Uterus (tissue), 4 donors: Measurements from ENCODE around the gene PCNP. TPM values are rescaled to one million over a fixed set of nuclear protein-coding genes. Genes with fewer than 3 reads are reported as not detected.

Experiments used
- DNase-seq, 2 donors: peaks; one replicate each; pipeline ENCODE4 v3.0.0-alpha.2; 2019 to 2020
- H3K27ac ChIP-seq, 2 donors: fragments of 200-600 bp; sonication (generic); 1 replicate in 1 of 2; 2 replicates in 1 of 2; pipeline ENCODE4 v1.5.1; 2016 to 2018
- H3K27me3 ChIP-seq, 2 donors: fragments of 200-600 bp; sonication (generic); one replicate each; pipeline ENCODE4 v1.5.1; 2018 to 2019; ENCODE audit warnings: control low read depth in 1 of 2
- H3K36me3 ChIP-seq, 2 donors: fragments of 200-600 bp; sonication (generic); one replicate each; pipeline ENCODE4 v1.5.1; 2019; ENCODE audit warnings: control low read depth in 1 of 2
- H3K4me1 ChIP-seq, 2 donors: fragments of 200-600 bp; sonication (generic); one replicate each; pipeline ENCODE4 v1.5.1; 2018 to 2019; ENCODE audit warnings: control low read depth in 1 of 2
- H3K4me3 ChIP-seq, 2 donors: fragments of 200-600 bp; sonication (generic); 1 replicate in 1 of 2; 2 replicates in 1 of 2; pipeline ENCODE4 v1.5.1; 2018 to 2019; ENCODE audit warnings: mild to moderate bottlenecking in 1 of 2
- H3K9me3 ChIP-seq, 2 donors: fragments of 200-600 bp; sonication (generic); one replicate each; pipeline ENCODE4 v1.5.1; 2019; ENCODE audit warnings: control low read depth in 1 of 2
- CTCF ChIP-seq, 4 experiments: fragments of 200-600 bp in 2 of 4; fragments of 450-650 bp in 2 of 4; sonication (generic) in 2 of 4; IDR thresholded peaks; one replicate each; pipeline ENCODE4 v1.5.1; 2016 to 2019; ENCODE audit warnings: antibody characterized with exemption in 4 of 4, mild to moderate bottlenecking in 2 of 4, moderate library complexity in 1 of 4
- POLR2A ChIP-seq, 2 donors: fragments of 450-650 bp; IDR thresholded peaks; one replicate each; pipeline ENCODE4 v1.6.1; 2016; ENCODE audit warnings: antibody characterized with exemption in 2 of 2, mild to moderate bottlenecking in 1 of 2, moderate library complexity in 1 of 2
- intact Hi-C: fragments of 100-400 bp; cut with DNase I; formaldehyde crosslinking; loops from one replicate; pipeline ENCODE4 v1.15.1; 2023; ENCODE audit warnings: low total_unique reads
- total RNA-seq, 4 donors: library from RNA; depleted of rRNA in 3 of 4; stranded (reverse); fragments of >200 nt in 3 of 4; gene quantifications; one replicate each; pipeline versions ENCODE4 v1.1.0 to v1.2.4, GENCODE V29; 2014 to 2023
- donor health status: DM: yes; HTN: yes; CAD: no.

The PCNP gene, protein sequence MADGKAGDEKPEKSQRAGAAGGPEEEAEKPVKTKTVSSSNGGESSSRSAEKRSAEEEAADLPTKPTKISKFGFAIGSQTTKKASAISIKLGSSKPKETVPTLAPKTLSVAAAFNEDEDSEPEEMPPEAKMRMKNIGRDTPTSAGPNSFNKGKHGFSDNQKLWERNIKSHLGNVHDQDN
- 100 to 1,000 TPM in 3 of 4 donors, 10 to 100 TPM in 1; 66.6 to 218 (median 203) TPM for total RNA-seq

- intact Hi-C loops = loop anchor here (10.0 kb wide), 1 partner anchor 101 kb away; the partner anchor contains the start of gene ZBTB11
- H3K27me3 ChIP-seq = no peaks in the 10 kb centered on the region
- peak within 1 kb of the TSS; percentile 98 to 99 for H3K27ac ChIP-seq
- H3K36me3 ChIP-seq = no peaks in the 10 kb centered on the region
- peaks cover 0 to 16% of the 10 kb centered on the region in 2 donors for H3K4me1 ChIP-seq
- TF ChIP-seq CTCF (IDR thresholded peaks at IDR 0.05) (peak; percentile 83 to 91 (median 88)), POLR2A (IDR thresholded peaks at IDR 0.05) (peak; percentile 62 to 77)
- H3K4me3 ChIP-seq = peak within 1 kb of the TSS; percentile 95 to 97
- H3K9me3 ChIP-seq = no peaks in the 10 kb centered on the region
- DNase-seq = peak; percentile 99
Measured at GRCh38 chr3:101573449-101574387, at the start of gene PCNP. TSS of gene PCNP (plus strand) at chr3:101574180. CDS start at chr3:101574216, 36 bp downstream.

GRCh38 chr3:101527441-101527840 is 46.5 kb upstream of the PCNP start:
- TF ChIP-seq CTCF (IDR thresholded peaks at IDR 0.05) = no peak
- H3K27ac ChIP-seq = no peak overlapping the region
- H3K27me3 ChIP-seq = no peaks in the 10 kb centered on the region
- H3K36me3 ChIP-seq = no peaks in the 10 kb centered on the region
- H3K4me3 ChIP-seq = no peak overlapping the region
- no peaks in the 10 kb centered on the region for H3K4me1 ChIP-seq
- H3K9me3 ChIP-seq = no peaks in the 10 kb centered on the region
- DNase-seq = no peak
- intact Hi-C loops = no loop called here

- TF ChIP-seq CTCF (IDR thresholded peaks at IDR 0.05) = no peak
- TF ChIP-seq POLR2A (IDR thresholded peaks at IDR 0.05) = no peak
- Histone ChIP-seq H3K36me3 (no peaks in the 10 kb centered on the region), H3K27ac (no peak overlapping the region), H3K27me3 (no peaks in the 10 kb centered on the region), H3K4me3 (no peak overlapping the region), H3K4me1 (no peaks in the 10 kb centered on the region), H3K9me3 (no peaks in the 10 kb centered on the region)
- DNase-seq = no peak
- intact Hi-C loops = no loop called here
Measured at GRCh38 chr3:101527906-101528305, 46.1 kb upstream of the PCNP start.

GRCh38 chr3:101529816-101530685 is 43.9 kb upstream of the PCNP start:
- intact Hi-C loops = no loop called here

More at GRCh38 chr3:101529816-101530685, 43.9 kb upstream of the PCNP start:
- H3K4me3 ChIP-seq = no peak overlapping the region
- no peak for DNase-seq
- no peaks in the 10 kb centered on the region for H3K27me3 ChIP-seq
- H3K27ac ChIP-seq = no peak overlapping the region
- H3K9me3 ChIP-seq = no peaks in the 10 kb centered on the region
- H3K4me1 ChIP-seq = peaks cover 0 to 8% of the 10 kb centered on the region in 2 donors
- H3K36me3 ChIP-seq = no peaks in the 10 kb centered on the region
- TF ChIP-seq POLR2A (IDR thresholded peaks at IDR 0.05) = no peak
- no peak for TF ChIP-seq CTCF (IDR thresholded peaks at IDR 0.05)
